ENCODE results near the gene ATP10B. TPM values are rescaled to one million over a fixed set of nuclear protein-coding genes. Genes with fewer than 3 reads are reported as not detected.

ATP10B gene
- total and polyA plus RNA-seq, 10 of the 15 experiments (the other 5 are each of a cell fraction or from before 2014, with no cell fraction given): not detected

DNA sequence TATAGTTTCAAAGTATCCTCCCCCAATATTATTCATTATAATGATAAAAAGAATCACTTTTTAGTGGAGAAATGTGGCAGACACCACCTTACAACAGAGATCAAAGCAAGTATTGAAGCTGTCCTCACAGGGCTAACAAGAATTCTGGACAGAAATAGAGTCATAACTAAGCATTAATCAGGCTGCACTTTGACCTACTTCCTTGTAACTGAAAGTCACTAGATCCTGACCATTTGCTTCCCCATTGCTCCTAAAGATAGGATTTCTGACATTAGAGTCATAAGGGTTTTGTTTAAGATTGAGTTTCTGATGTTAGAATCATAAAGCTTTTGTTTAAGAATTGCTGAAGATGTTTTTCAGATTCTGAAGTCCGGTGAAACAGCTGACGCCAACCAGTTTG, 159.7 kb downstream of the ATP10B start:
- H3K9ac ChIP-seq (ENCODE audit: control insufficient read depth, insufficient read depth, low read length): no peak overlapping the region
- no peak overlapping the region for H3K4me3 ChIP-seq
- H3K27me3 ChIP-seq (replicated peaks in 1 of 2; ENCODE audit: control insufficient read depth in 2 of 2, insufficient read depth in 2 of 2, low read length in 1 of 2): no peaks in the 10 kb centered on the region; a peak in 1 of 4 replicates
- DNase-seq (ENCODE audit: low read depth, low spot score): no peak
- WGBS (ENCODE audit: insufficient coverage, insufficient replicate concordance, low lambda C conversion rate, missing lambda C conversion rate): 81% methylated on average over 2 of the region's 2 CpGs
- in situ Hi-C loops (cut with MboI): no loop called here
- H4K20me1 ChIP-seq (ENCODE audit: control insufficient read depth, insufficient read depth): no peaks in the 10 kb centered on the region
- H3K9me3 ChIP-seq (replicated peaks; ENCODE audit: control insufficient read depth, insufficient read depth, low read length): no peaks in the 10 kb centered on the region
- H3K36me3 ChIP-seq (ENCODE audit: control insufficient read depth in 2 of 2, insufficient read depth in 2 of 2, low read length in 1 of 2): no peaks in the 10 kb centered on the region
- ATAC-seq: no peak
- H2AFZ ChIP-seq (ENCODE audit: control insufficient read depth, low read depth, low read length): no peak overlapping the region
- POLR2A ChIA-PET: interaction anchor here (0.6 kb wide), 1 partner anchor 10 kb away, joined by 9 read pairs; no protein-coding TSS in a partner anchor
- H3K79me2 ChIP-seq (ENCODE audit: control insufficient read depth, insufficient read depth, low read length): no peaks in the 10 kb centered on the region
- CTCF ChIA-PET: interaction anchor here (0.7 kb wide), 1 partner anchor 155 kb away, joined by 3 read pairs; no protein-coding TSS in a partner anchor
- no TSS peak for BruUV-seq (replicated peaks)
- intact Hi-C loops (cut with micrococcal nuclease; ENCODE audit: unreplicated experiment): no loop called here
- H3K27ac ChIP-seq (ENCODE audit: control insufficient read depth, insufficient read depth): no peak overlapping the region
- no peaks in the 10 kb centered on the region for H3K4me1 ChIP-seq (ENCODE audit: control insufficient read depth, insufficient read depth, low read length)
- RAD21 ChIA-PET (ENCODE audit: unreplicated experiment): no interaction called here
- no peak overlapping the region for H3K4me2 ChIP-seq (ENCODE audit: control insufficient read depth, insufficient read depth)
- FAIRE-seq: no peak
- SMC1A ChIA-PET (ENCODE audit: uncharacterized antibody, unreplicated experiment): interaction anchor here (0.7 to 0.9 kb wide), 2 partner anchors 11 to 36 kb away, joined by 3 read pairs; no protein-coding TSS in a partner anchor
- TF ChIP-seq, protein P1, sequence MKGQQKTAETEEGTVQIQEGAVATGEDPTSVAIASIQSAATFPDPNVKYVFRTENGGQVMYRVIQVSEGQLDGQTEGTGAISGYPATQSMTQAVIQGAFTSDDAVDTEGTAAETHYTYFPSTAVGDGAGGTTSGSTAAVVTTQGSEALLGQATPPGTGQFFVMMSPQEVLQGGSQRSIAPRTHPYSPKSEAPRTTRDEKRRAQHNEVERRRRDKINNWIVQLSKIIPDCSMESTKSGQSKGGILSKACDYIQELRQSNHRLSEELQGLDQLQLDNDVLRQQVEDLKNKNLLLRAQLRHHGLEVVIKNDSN (IDR thresholded peaks at IDR 0.05; ENCODE audit: borderline replicate concordance, extremely low read length, insufficient read depth, low read depth, low read length): no peak
- TF ChIP-seq ZNF592 (IDR thresholded peaks at IDR 0.05) (no peak), RFX5 (IDR thresholded peaks at IDR 0.05; ENCODE audit: low read depth, low read length) (no peak), ELK1 (IDR thresholded peaks at IDR 0.05; ENCODE audit: low read depth, low read length) (no peak), HDAC2 (IDR thresholded peaks at IDR 0.05) (no peak), NBN (IDR thresholded peaks at IDR 0.05) (no peak), EED (IDR thresholded peaks at IDR 0.05; ENCODE audit: low read depth) (no peak), SUZ12 (IDR thresholded peaks at IDR 0.05; ENCODE audit: unreplicated experiment) (no peak), ASH2L (IDR thresholded peaks at IDR 0.05; ENCODE audit: borderline replicate concordance, low read depth) (no peak), LARP7 (IDR thresholded peaks at IDR 0.05) (no peak), NFYB (IDR thresholded peaks at IDR 0.05; ENCODE audit: insufficient read depth, low read depth, low read length) (no peak)
- TF ChIP-seq, protein P2, sequence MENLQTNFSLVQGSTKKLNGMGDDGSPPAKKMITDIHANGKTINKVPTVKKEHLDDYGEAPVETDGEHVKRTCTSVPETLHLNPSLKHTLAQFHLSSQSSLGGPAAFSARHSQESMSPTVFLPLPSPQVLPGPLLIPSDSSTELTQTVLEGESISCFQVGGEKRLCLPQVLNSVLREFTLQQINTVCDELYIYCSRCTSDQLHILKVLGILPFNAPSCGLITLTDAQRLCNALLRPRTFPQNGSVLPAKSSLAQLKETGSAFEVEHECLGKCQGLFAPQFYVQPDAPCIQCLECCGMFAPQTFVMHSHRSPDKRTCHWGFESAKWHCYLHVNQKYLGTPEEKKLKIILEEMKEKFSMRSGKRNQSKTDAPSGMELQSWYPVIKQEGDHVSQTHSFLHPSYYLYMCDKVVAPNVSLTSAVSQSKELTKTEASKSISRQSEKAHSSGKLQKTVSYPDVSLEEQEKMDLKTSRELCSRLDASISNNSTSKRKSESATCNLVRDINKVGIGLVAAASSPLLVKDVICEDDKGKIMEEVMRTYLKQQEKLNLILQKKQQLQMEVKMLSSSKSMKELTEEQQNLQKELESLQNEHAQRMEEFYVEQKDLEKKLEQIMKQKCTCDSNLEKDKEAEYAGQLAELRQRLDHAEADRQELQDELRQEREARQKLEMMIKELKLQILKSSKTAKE (IDR thresholded peaks at IDR 0.05; ENCODE audit: low read depth, poor library complexity, severe bottlenecking): no peak
- TF ChIP-seq, protein P3, sequence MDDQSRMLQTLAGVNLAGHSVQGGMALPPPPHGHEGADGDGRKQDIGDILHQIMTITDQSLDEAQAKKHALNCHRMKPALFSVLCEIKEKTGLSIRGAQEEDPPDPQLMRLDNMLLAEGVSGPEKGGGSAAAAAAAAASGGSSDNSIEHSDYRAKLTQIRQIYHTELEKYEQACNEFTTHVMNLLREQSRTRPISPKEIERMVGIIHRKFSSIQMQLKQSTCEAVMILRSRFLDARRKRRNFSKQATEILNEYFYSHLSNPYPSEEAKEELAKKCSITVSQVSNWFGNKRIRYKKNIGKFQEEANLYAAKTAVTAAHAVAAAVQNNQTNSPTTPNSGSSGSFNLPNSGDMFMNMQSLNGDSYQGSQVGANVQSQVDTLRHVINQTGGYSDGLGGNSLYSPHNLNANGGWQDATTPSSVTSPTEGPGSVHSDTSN (IDR thresholded peaks at IDR 0.05; ENCODE audit: insufficient replicate concordance, low read depth, low read length): no peak

Measured in GM12878 (cell line).